WTC11 (cell line): ENCODE data around the gene CLDN3. TPM values are rescaled to one million over a fixed set of nuclear protein-coding genes. Genes with fewer than 3 reads are reported as not detected.
A peak's percentile ranks its signal among the peaks of the same experiment; 100 is the strongest.

Source experiments
- ATAC-seq: fragments of 200-7000 bp; cut with Tn5 transposase; 2 replicates; pipeline ENCODE4 v1.10.0; 2021; ENCODE audit warnings: mild to moderate bottlenecking, moderate library complexity
- CTCF ChIA-PET: fragments of 300-600 bp; sonication (Branson Sonifier 250); formaldehyde crosslinking; loops from one replicate; lab custom pipeline; 2021; ENCODE audit warnings: antibody characterized with exemption; lab: Charles Lee
- POLR2A ChIA-PET: fragments of 350-600 bp; sonication (Branson Sonifier 250); formaldehyde crosslinking; loops from one replicate; lab custom pipeline; 2021; ENCODE audit warnings: antibody characterized with exemption; lab: Charles Lee
- DNase-seq: peaks from one replicate; pipeline ENCODE4 v3.0.0; 2021; ENCODE audit warnings: low spot score
- H3K27ac Mint-ChIP-seq: 2 replicates; pipeline ENCODE4 v1.8.0; 2021; ENCODE audit warnings: mixed read lengths
- H3K27me3 Mint-ChIP-seq: 2 replicates; pipeline ENCODE4 v1.8.0; 2021; ENCODE audit warnings: low read depth, mild to moderate bottlenecking, moderate library complexity, mixed read lengths
- H3K36me3 Mint-ChIP-seq: 2 replicates; pipeline ENCODE4 v1.8.0; 2021; ENCODE audit warnings: mixed read lengths
- H3K4me1 Mint-ChIP-seq: 2 replicates; pipeline ENCODE4 v1.8.0; 2022; ENCODE audit warnings: mixed read lengths
- H3K4me3 Mint-ChIP-seq: 2 replicates; pipeline ENCODE4 v1.8.0; 2021; ENCODE audit warnings: mild to moderate bottlenecking, moderate library complexity, mixed read lengths
- H3K9me3 Mint-ChIP-seq: 2 replicates; pipeline ENCODE4 v1.8.0; 2021; ENCODE audit warnings: mixed read lengths
- CREB1 ChIP-seq: sonication (generic); formaldehyde crosslinking; IDR thresholded peaks from 2 replicates; pipeline ENCODE4 v1.8.0; 2023; ENCODE audit warnings: mild to moderate bottlenecking, missing genetic modification reagents
- CREM ChIP-seq: sonication (generic); formaldehyde crosslinking; IDR thresholded peaks from 2 replicates; pipeline ENCODE4 v1.8.1; 2022; ENCODE audit warnings: mild to moderate bottlenecking, missing genetic modification reagents, moderate library complexity
- ESRRA ChIP-seq: sonication (generic); formaldehyde crosslinking; IDR thresholded peaks from 2 replicates; pipeline ENCODE4 v1.8.1; 2022; ENCODE audit warnings: mild to moderate bottlenecking, missing genetic modification reagents, borderline replicate concordance
- ETV6 ChIP-seq: sonication (generic); formaldehyde crosslinking; IDR thresholded peaks from 2 replicates; pipeline ENCODE4 v1.8.1; 2022; ENCODE audit warnings: mild to moderate bottlenecking, missing genetic modification reagents
- NR1H2 ChIP-seq: sonication (generic); formaldehyde crosslinking; IDR thresholded peaks from 2 replicates; pipeline ENCODE4 v1.9.0; 2021; ENCODE audit warnings: mild to moderate bottlenecking, moderate library complexity, missing genetic modification reagents
- RORB ChIP-seq: fragments of 250-450 bp; sonication (Bioruptor Pico); IDR thresholded peaks from 2 replicates; pipeline ENCODE4 v1.9.0; 2021; ENCODE audit warnings: mild to moderate bottlenecking
- SMAD3 ChIP-seq: sonication (generic); formaldehyde crosslinking; IDR thresholded peaks from 2 replicates; pipeline ENCODE4 v1.8.0; 2022; ENCODE audit warnings: missing genetic modification reagents, mild to moderate bottlenecking, borderline replicate concordance
- SOX15 ChIP-seq: fragments of 250-450 bp; sonication (Bioruptor Pico); IDR thresholded peaks from 2 replicates; pipeline ENCODE4 v1.9.0; 2021; ENCODE audit warnings: mild to moderate bottlenecking
- TEAD1 ChIP-seq: sonication (generic); formaldehyde crosslinking; IDR thresholded peaks from 2 replicates; pipeline ENCODE4 v1.8.0; 2022; ENCODE audit warnings: mild to moderate bottlenecking, missing genetic modification reagents
- TP53 ChIP-seq: sonication (generic); formaldehyde crosslinking; IDR thresholded peaks from 2 replicates; pipeline ENCODE4 v1.8.1; 2023; ENCODE audit warnings: mild to moderate bottlenecking, missing genetic modification reagents
- ZNF138 ChIP-seq: sonication (generic); formaldehyde crosslinking; conservative IDR thresholded peaks from 2 replicates; pipeline ENCODE4 v1.8.1; 2022; ENCODE audit warnings: mild to moderate bottlenecking, moderate library complexity, missing genetic modification reagents
- ZNF232 ChIP-seq: sonication (generic); formaldehyde crosslinking; IDR thresholded peaks from 2 replicates; pipeline ENCODE4 v1.8.0; 2022; ENCODE audit warnings: mild to moderate bottlenecking, missing genetic modification reagents
- ZNF396 ChIP-seq: fragments of 250-450 bp; sonication (Bioruptor Pico); IDR thresholded peaks from 2 replicates; pipeline ENCODE4 v1.8.0; 2021; ENCODE audit warnings: mild to moderate bottlenecking, moderate library complexity, borderline replicate concordance
- ZNF416 ChIP-seq: fragments of 250-450 bp; sonication (Bioruptor Pico); IDR thresholded peaks from 2 replicates; pipeline ENCODE4 v1.9.0; 2021; ENCODE audit warnings: mild to moderate bottlenecking, inconsistent platforms
- total RNA-seq: library from RNA; stranded (reverse); gene quantifications from 3 replicates; pipeline ENCODE4 v1.2.3, GENCODE V29; 2021
- TF ChIP-seq, protein P1 (sequence below): fragments of 250-450 bp; sonication (Bioruptor Pico); IDR thresholded peaks from 2 replicates; pipeline ENCODE4 v1.9.0; 2021; ENCODE audit warnings: mild to moderate bottlenecking, borderline replicate concordance
- TF ChIP-seq, protein P2 (sequence below): sonication (generic); formaldehyde crosslinking; IDR thresholded peaks from 2 replicates; pipeline ENCODE4 v1.8.0; 2023; ENCODE audit warnings: mild to moderate bottlenecking, missing genetic modification reagents
- TF ChIP-seq, protein P3 (sequence below): sonication (generic); formaldehyde crosslinking; IDR thresholded peaks from 2 replicates; pipeline ENCODE4 v1.8.1; 2022; ENCODE audit warnings: missing genetic modification reagents, borderline replicate concordance
- TF ChIP-seq, protein P4 (sequence below): sonication (generic); formaldehyde crosslinking; IDR thresholded peaks from 2 replicates; pipeline ENCODE4 v1.8.0; 2022; ENCODE audit warnings: mild to moderate bottlenecking, missing genetic modification reagents
- TF ChIP-seq, protein P5 (sequence below): sonication (generic); formaldehyde crosslinking; IDR thresholded peaks from 2 replicates; pipeline ENCODE4 v1.8.1; 2022; ENCODE audit warnings: low read depth, mild to moderate bottlenecking, moderate library complexity, missing genetic modification reagents, borderline replicate concordance
- TF ChIP-seq, protein P6 (sequence below): sonication (generic); formaldehyde crosslinking; conservative IDR thresholded peaks from 2 replicates; pipeline ENCODE4 v1.8.1; 2022; ENCODE audit warnings: mild to moderate bottlenecking, missing genetic modification reagents
- TF ChIP-seq, protein P7 (sequence below): fragments of 200-600 bp; IDR thresholded peaks from 2 replicates; pipeline ENCODE4 v1.8.0; 2022; ENCODE audit warnings: antibody characterized with exemption

The CLDN3 gene
- total RNA-seq, 1 experiment from 2014 or later, result 20.7 TPM

DNA sequence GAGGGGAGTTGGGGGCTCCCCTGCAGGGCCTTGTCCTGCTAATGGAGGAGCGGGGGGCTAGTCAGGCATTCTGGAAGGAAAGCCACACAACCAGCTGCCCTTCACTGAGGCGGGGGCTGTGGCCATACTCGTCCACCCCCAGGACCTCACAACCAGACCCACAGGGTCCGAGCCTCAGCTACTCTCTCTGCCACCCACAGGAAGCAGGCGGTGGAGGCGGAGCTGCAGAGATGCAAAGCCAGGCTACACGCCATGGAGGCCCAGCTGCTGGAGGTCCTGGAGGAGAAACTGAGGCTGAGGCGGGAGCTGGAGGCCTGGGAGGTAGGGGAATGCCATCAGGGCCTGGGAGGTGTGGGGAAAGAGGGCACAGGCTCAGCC is 34.6 kb downstream of the CLDN3 start:
- H3K36me3 Mint-ChIP-seq, result peaks cover 11% of the 10 kb centered on the region
- POLR2A ChIA-PET, result interaction anchor here (0.6 to 1.3 kb wide), 2 partner anchors 7 to 1633 kb away, joined by 3 read pairs; no protein-coding TSS in a partner anchor

DNA sequence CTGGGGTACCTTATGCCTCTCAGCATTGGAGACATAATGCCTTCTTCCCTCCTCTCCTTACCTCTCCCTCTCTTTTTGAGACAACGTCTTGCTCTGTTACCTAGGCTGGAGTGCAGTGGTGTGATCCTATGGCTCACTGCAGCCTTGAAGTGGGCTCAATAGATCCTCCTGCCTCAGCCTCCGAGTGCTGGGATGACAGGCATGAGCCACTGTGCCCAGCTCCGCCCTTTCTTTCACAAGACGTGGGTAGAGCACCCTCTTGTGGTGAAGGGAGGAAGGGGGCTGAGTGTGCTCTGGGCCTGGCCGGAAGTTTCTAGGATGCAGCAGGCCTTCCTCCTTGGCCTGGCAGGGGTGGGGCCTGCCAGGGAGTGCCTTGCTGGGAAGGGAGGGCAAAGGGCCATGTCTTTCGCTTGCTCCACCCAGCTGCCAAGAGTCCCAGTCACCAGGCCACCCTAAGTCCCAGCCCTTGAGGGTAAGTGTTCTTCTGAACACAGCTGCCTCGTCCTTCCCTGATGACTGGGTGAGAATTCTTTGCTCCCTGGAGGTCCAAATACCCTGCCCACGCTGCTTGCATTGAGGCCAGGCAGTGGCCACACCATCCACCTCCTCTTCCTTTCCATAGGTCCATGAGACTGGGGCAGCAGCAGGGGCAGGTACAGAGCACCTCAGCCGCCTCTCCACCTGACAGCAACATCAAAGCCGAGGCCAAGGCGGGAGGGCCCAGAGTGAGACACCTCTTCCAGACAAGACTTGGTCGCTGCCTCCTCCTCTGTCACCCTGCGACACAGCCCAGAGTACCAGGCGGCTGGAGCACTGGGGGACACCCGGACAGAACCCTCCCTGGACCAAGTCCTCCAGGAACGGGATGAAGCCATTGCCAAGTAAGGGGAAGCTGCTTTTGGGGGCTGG is 35.2 kb downstream of the CLDN3 start:
- Mint-ChIP-seq H3K27me3 (peaks cover 7% of the 10 kb centered on the region), H3K36me3 (peaks cover 11% of the 10 kb centered on the region), H3K4me1 (peaks cover 12% of the 10 kb centered on the region), H3K27ac (peak overlapping the region; percentile 80; the same call in 1 of the 2 replicates), H3K9me3 (peaks cover 3% of the 10 kb centered on the region), H3K4me3 (no peak overlapping the region)
- POLR2A ChIA-PET, result interaction anchor here (0.5 to 1.3 kb wide), 3 partner anchors 8 to 1632 kb away, joined by 3 to 4 read pairs (median 3); no protein-coding TSS in a partner anchor
- peak; percentile 89 for DNase-seq
- CTCF ChIA-PET, result interaction anchor here (0.6 to 4.0 kb wide), 38 partner anchors 9 to 976 kb away, joined by 3 to 35 read pairs (median 4); partner anchors contain the start of genes CLDN3, METTL27, STX1A and TBL2
- ATAC-seq, result peak; percentile 78
- TF ChIP-seq RORB (CRISPR knock-in tag) (no peak), ETV6 (CRISPR knock-in tag) (peak; percentile 95), CREM (CRISPR knock-in tag) (no peak), ZNF416 (CRISPR knock-in tag) (0 out of 2 replicates have a peak, but pooled peaks have one; percentile 30), SOX15 (CRISPR knock-in tag) (no peak), SMAD3 (no peak), ZNF138 (CRISPR knock-in tag) (no peak), TP53 (no peak), TEAD1 (CRISPR knock-in tag) (no peak), NR1H2 (no peak), ZNF396 (CRISPR knock-in tag) (no peak)
- TF ChIP-seq, protein P1, sequence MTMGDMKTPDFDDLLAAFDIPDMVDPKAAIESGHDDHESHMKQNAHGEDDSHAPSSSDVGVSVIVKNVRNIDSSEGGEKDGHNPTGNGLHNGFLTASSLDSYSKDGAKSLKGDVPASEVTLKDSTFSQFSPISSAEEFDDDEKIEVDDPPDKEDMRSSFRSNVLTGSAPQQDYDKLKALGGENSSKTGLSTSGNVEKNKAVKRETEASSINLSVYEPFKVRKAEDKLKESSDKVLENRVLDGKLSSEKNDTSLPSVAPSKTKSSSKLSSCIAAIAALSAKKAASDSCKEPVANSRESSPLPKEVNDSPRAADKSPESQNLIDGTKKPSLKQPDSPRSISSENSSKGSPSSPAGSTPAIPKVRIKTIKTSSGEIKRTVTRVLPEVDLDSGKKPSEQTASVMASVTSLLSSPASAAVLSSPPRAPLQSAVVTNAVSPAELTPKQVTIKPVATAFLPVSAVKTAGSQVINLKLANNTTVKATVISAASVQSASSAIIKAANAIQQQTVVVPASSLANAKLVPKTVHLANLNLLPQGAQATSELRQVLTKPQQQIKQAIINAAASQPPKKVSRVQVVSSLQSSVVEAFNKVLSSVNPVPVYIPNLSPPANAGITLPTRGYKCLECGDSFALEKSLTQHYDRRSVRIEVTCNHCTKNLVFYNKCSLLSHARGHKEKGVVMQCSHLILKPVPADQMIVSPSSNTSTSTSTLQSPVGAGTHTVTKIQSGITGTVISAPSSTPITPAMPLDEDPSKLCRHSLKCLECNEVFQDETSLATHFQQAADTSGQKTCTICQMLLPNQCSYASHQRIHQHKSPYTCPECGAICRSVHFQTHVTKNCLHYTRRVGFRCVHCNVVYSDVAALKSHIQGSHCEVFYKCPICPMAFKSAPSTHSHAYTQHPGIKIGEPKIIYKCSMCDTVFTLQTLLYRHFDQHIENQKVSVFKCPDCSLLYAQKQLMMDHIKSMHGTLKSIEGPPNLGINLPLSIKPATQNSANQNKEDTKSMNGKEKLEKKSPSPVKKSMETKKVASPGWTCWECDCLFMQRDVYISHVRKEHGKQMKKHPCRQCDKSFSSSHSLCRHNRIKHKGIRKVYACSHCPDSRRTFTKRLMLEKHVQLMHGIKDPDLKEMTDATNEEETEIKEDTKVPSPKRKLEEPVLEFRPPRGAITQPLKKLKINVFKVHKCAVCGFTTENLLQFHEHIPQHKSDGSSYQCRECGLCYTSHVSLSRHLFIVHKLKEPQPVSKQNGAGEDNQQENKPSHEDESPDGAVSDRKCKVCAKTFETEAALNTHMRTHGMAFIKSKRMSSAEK, result no peak
- TF ChIP-seq, protein P2, sequence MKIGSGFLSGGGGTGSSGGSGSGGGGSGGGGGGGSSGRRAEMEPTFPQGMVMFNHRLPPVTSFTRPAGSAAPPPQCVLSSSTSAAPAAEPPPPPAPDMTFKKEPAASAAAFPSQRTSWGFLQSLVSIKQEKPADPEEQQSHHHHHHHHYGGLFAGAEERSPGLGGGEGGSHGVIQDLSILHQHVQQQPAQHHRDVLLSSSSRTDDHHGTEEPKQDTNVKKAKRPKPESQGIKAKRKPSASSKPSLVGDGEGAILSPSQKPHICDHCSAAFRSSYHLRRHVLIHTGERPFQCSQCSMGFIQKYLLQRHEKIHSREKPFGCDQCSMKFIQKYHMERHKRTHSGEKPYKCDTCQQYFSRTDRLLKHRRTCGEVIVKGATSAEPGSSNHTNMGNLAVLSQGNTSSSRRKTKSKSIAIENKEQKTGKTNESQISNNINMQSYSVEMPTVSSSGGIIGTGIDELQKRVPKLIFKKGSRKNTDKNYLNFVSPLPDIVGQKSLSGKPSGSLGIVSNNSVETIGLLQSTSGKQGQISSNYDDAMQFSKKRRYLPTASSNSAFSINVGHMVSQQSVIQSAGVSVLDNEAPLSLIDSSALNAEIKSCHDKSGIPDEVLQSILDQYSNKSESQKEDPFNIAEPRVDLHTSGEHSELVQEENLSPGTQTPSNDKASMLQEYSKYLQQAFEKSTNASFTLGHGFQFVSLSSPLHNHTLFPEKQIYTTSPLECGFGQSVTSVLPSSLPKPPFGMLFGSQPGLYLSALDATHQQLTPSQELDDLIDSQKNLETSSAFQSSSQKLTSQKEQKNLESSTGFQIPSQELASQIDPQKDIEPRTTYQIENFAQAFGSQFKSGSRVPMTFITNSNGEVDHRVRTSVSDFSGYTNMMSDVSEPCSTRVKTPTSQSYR (CRISPR knock-in tag), result no peak
- TF ChIP-seq, protein P3, sequence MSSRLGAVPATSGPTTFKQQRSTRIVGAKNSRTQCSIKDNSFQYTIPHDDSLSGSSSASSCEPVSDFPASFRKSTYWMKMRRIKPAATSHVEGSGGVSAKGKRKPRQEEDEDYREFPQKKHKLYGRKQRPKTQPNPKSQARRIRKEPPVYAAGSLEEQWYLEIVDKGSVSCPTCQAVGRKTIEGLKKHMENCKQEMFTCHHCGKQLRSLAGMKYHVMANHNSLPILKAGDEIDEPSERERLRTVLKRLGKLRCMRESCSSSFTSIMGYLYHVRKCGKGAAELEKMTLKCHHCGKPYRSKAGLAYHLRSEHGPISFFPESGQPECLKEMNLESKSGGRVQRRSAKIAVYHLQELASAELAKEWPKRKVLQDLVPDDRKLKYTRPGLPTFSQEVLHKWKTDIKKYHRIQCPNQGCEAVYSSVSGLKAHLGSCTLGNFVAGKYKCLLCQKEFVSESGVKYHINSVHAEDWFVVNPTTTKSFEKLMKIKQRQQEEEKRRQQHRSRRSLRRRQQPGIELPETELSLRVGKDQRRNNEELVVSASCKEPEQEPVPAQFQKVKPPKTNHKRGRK (CRISPR knock-in tag), result no peak
- TF ChIP-seq, protein P4, sequence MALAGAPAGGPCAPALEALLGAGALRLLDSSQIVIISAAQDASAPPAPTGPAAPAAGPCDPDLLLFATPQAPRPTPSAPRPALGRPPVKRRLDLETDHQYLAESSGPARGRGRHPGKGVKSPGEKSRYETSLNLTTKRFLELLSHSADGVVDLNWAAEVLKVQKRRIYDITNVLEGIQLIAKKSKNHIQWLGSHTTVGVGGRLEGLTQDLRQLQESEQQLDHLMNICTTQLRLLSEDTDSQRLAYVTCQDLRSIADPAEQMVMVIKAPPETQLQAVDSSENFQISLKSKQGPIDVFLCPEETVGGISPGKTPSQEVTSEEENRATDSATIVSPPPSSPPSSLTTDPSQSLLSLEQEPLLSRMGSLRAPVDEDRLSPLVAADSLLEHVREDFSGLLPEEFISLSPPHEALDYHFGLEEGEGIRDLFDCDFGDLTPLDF (CRISPR knock-in tag), result peak; percentile 24; the same call in 1 of the 2 replicates
- TF ChIP-seq, protein P5, sequence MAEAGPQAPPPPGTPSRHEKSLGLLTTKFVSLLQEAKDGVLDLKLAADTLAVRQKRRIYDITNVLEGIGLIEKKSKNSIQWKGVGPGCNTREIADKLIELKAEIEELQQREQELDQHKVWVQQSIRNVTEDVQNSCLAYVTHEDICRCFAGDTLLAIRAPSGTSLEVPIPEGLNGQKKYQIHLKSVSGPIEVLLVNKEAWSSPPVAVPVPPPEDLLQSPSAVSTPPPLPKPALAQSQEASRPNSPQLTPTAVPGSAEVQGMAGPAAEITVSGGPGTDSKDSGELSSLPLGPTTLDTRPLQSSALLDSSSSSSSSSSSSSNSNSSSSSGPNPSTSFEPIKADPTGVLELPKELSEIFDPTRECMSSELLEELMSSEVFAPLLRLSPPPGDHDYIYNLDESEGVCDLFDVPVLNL (CRISPR knock-in tag), result no peak
- TF ChIP-seq, protein P6, sequence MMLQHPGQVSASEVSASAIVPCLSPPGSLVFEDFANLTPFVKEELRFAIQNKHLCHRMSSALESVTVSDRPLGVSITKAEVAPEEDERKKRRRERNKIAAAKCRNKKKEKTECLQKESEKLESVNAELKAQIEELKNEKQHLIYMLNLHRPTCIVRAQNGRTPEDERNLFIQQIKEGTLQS (CRISPR knock-in tag), result no peak
- TF ChIP-seq, protein P7, sequence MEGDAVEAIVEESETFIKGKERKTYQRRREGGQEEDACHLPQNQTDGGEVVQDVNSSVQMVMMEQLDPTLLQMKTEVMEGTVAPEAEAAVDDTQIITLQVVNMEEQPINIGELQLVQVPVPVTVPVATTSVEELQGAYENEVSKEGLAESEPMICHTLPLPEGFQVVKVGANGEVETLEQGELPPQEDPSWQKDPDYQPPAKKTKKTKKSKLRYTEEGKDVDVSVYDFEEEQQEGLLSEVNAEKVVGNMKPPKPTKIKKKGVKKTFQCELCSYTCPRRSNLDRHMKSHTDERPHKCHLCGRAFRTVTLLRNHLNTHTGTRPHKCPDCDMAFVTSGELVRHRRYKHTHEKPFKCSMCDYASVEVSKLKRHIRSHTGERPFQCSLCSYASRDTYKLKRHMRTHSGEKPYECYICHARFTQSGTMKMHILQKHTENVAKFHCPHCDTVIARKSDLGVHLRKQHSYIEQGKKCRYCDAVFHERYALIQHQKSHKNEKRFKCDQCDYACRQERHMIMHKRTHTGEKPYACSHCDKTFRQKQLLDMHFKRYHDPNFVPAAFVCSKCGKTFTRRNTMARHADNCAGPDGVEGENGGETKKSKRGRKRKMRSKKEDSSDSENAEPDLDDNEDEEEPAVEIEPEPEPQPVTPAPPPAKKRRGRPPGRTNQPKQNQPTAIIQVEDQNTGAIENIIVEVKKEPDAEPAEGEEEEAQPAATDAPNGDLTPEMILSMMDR, result peak; percentile 51; the same call in 1 of the 2 replicates

More for the DNA sequence above, 34.6 kb downstream of the CLDN3 start:
- peaks cover 11% of the 10 kb centered on the region for H3K4me1 Mint-ChIP-seq
- H3K27ac Mint-ChIP-seq, result no peak overlapping the region
- TF ChIP-seq ZNF232 (CRISPR knock-in tag), result no peak
- TF ChIP-seq CREB1 (CRISPR knock-in tag), result no peak
- TF ChIP-seq ESRRA (CRISPR knock-in tag), result no peak
- peaks cover 12% of the 10 kb centered on the region for H3K27me3 Mint-ChIP-seq
- CTCF ChIA-PET, result interaction anchor here (0.6 to 2.3 kb wide), 17 partner anchors 10 to 977 kb away, joined by 3 to 20 read pairs (median 4); partner anchors contain the start of genes CLDN3, METTL27 and TBL2
- DNase-seq (no peak), ATAC-seq (no peak)
- H3K9me3 Mint-ChIP-seq, result peaks cover 3% of the 10 kb centered on the region
- no peak overlapping the region for H3K4me3 Mint-ChIP-seq
